B cell (primary cell): ENCODE measurements around the gene ALOX15.

Experiments
- CTCF ChIP-seq: fragments of 200-600 bp; IDR thresholded peaks from one replicate; pipeline ENCODE4 v1.8.0; 2022; ENCODE audit warnings: antibody characterized with exemption, mild to moderate bottlenecking
- EZH2 ChIP-seq: IDR thresholded peaks from 2 replicates; pipeline ENCODE4 v1.6.1; 2012; ENCODE audit warnings: borderline replicate concordance, low read depth, mild to moderate bottlenecking, moderate library complexity, low read length; ENCODE audit not compliant: insufficient read depth, poor library complexity, severe bottlenecking

DNA sequence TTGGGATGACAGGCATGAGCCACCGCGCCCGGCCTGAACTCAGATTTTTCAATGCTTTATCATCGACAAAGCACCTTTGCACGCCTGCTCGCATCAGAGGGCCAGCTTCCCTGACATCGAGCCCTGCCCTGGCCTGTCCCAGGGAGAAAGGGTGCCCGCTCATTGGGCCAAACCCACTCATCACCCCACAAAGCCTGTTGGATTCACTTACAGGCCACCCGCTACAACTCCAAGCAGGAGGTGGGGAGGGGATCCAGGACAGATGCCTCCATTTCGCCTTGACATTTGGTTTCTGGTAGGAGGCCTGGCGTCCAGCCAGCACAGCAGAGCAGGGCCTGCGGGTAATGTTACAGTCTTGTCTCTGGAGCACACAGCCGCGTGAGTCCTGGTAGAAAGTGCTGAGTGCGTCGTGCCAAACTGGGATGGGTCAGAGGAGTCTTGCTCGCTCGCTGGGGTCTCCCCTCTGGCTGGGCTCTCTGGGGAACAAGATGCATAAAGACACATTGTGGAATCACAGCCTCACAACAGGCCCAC, 37.3 kb downstream of the ALOX15 start:
- TF ChIP-seq CTCF (no peak), EZH2 (no peak)
